HG02870 (cell line): ENCODE results near the gene RASSF8.

ENCODE experiments used
- ATAC-seq: cut with Tn5 transposase; IDR thresholded peaks from one replicate; pipeline ENCODE4 v1.9.1; 2021; ENCODE audit warnings: mild to moderate bottlenecking, moderate library complexity; ENCODE audit not compliant: unreplicated experiment

Gene RASSF8

GRCh38 chr12:26122681-26123481 is 164.4 kb downstream of the RASSF8 start:
- ATAC-seq, result no peak

GRCh38 chr12:26123482-26123980 is 165.0 kb downstream of the RASSF8 start:
- ATAC-seq, result no peak

GRCh38 chr12:26124446-26125399 is 166.2 kb downstream of the RASSF8 start, which contains the start of gene BHLHE41:
TSS of gene BHLHE41 (minus strand) at chr12:26125037. CDS start at chr12:26124779, 258 bp downstream.
- no peak for ATAC-seq

- peak; percentile 33 for ATAC-seq
Measured at GRCh38 chr12:26125400-26126339, 167.2 kb downstream of the RASSF8 start.

GRCh38 chr12:26126340-26127284 is 168.1 kb downstream of the RASSF8 start:
- peak; percentile 26 for ATAC-seq

- ATAC-seq, result no peak
Measured at GRCh38 chr12:26127404-26127803, 168.9 kb downstream of the RASSF8 start.

GRCh38 chr12:26128168-26128567 is 169.7 kb downstream of the RASSF8 start:
- no peak for ATAC-seq
